Ovary (tissue), 9 donors: ENCODE data around the gene ARHGEF7. TPM values are rescaled to one million over a fixed set of nuclear protein-coding genes. Genes with fewer than 3 reads are reported as not detected.
A peak's percentile ranks its signal among the peaks of the same experiment; 100 is the strongest.
"Not testable (repeated sequence)": the region's sequence is repeated elsewhere in the genome, so short reads cannot be mapped to it uniquely, and the experiment has no call there.

Experiments
- DNase-seq, 5 donors: peaks; one replicate each; pipeline ENCODE4 v3.0.0-alpha.2; 2019 to 2020
- H3K27ac ChIP-seq, 2 donors: fragments of 200-600 bp; one replicate each; pipeline versions ENCODE4 v1.5.1 to v1.8.0; 2019 to 2022
- H3K27me3 ChIP-seq: fragments of 200-600 bp; one replicate; pipeline ENCODE4 v1.8.0; 2022
- H3K36me3 ChIP-seq: fragments of 200-600 bp; sonication (generic); one replicate; pipeline ENCODE4 v1.5.1; 2019
- H3K4me1 ChIP-seq: one replicate; pipeline ENCODE4 v1.8.1; 2013; ENCODE audit warnings: mild to moderate bottlenecking, moderate library complexity; ENCODE audit not compliant: insufficient read depth
- H3K4me3 ChIP-seq: fragments of 200-600 bp; sonication (generic); one replicate; pipeline ENCODE4 v1.5.1; 2017
- H3K9me3 ChIP-seq, 2 donors: fragments of 200-600 bp in 1 of 2; sonication (generic) in 1 of 2; one replicate each; pipeline versions ENCODE4 v1.5.1 to v1.8.1; 2013 to 2019; ENCODE audit warnings: mild to moderate bottlenecking in 1 of 2, moderate library complexity in 1 of 2
- EP300 ChIP-seq: sonication (generic); formaldehyde crosslinking; IDR thresholded peaks from one replicate; pipeline ENCODE4 v1.6.1; 2017; ENCODE audit warnings: antibody characterized with exemption
- POLR2A ChIP-seq: fragments of 450-650 bp; IDR thresholded peaks from one replicate; pipeline ENCODE4 v1.6.1; 2017; ENCODE audit warnings: antibody characterized with exemption, mild to moderate bottlenecking, moderate library complexity
- WGBS, 3 donors: extraction: QIAGEN DNeasy Blood & Tissue Kit in 1 of 3; methylation state at CpG; one replicate each; pipeline versions ENCODE4 v1.1.5 to v1.1.7; 2013 to 2017; 5-methylcytosine and 5-hydroxymethylcytosine counted together
- intact Hi-C, 4 donors: fragments of 100-400 bp; cut with DNase I; formaldehyde crosslinking; loops; one replicate each; pipeline versions ENCODE4 v1.11.0 to v1.15.1; 2022 to 2023
- polyA plus RNA-seq, 2 donors: library from polyadenylated mRNA; stranded (reverse); fragments of 200-250 nt in 1 of 2; fragments of 350-450 nt in 1 of 2; fragmentation: Illumina TruSeq in 1 of 2; extraction: RNeasy Lipid Tissue Mini Kit (QIAGEN cat#74804) in 1 of 2; gene quantifications; one replicate each; pipeline ENCODE4 v1.2.3, GENCODE V29; 2013 to 2014
- total RNA-seq, 7 donors: library from RNA; depleted of rRNA in 2 of 7; stranded (reverse); fragments of >200 nt in 2 of 7; fragmentation: NEBNext Ultra II Directional in 3 of 7; extraction: Animal tissue kit (Norgen Biotek cat#: 25700) in 3 of 7; gene quantifications; one replicate each; pipeline versions ENCODE4 v1.1.0 to v1.2.4, GENCODE V29; 2016 to 2023
- TF ChIP-seq, protein P1 (sequence below), 3 donors: fragments of 450-650 bp in 2 of 3; fragments of 200-600 bp in 1 of 3; IDR thresholded peaks; one replicate each; pipeline versions ENCODE4 v1.5.1 to v1.8.0; 2016 to 2022; ENCODE audit warnings: antibody characterized with exemption in 3 of 3, mild to moderate bottlenecking in 1 of 3
- donor health status: DM: no; HTN: no; CAD: no; lungs with moderate emphysema.
- donor health status: DM: no; HTN: no; CAD: no.
- donor health status: Bipolar disorder and iron deficiency.
- donor health status: DM: yes; HTN: yes; CAD: no.
- donor health status: DM: no; HTN: no; CAD: no.
- donor health status: DM: yes; HTN: yes; CAD: no.

ARHGEF7 gene
- total and polyA plus RNA-seq, 9 donors, result 27.6 to 58.5 (median 52.2) TPM

DNA sequence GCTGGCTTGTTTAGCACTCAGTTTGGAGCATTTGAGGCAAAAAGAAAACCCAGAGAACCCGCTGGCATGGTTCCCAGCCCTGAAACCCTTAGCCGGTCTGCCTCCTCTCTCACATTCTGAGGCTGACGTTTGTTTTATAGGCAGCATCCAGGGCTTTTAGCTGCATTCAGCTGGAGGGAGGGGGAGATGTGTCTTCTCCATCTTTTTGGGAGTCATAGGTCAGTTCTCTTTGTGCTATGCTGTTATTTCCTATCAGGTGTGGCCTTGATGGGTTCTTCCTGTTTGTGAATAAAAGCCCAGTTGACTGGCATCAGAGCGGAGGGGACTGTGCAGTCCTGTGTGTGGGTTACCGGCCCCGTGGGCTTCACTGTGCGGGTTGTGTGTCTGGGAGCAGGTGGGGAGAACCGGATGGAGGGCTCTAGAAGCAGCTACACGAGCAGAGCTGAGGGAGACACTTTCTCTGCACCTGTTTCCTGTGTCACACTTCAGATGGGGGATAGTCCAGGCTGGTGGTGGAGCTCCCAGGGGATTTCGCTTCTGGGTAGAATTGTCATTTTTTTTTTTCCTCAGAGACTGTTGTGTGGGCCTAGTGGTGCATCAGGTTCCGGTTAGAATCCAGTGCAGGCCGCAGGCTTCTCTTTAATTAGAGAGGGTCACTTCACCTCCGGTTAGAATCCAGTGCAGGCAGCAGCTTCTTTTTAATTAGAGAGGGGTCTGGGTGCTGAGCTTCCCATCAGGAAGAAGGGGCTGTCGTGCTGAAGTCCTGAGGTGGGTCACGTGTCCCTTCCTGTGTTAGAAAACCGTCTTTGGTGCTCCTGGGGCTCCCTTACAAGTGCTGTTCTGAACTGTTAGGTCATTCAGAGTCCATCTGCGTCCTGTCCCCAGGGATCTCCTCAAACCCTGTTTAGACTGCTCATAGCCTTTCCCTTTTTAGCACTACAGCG is 69.6 kb downstream of the ARHGEF7 start:
- Histone ChIP-seq H3K27ac (no peak overlapping the region), H3K4me1 (peaks cover 19% of the 10 kb centered on the region), H3K27me3 (no peaks in the 10 kb centered on the region), H3K36me3 (no peaks in the 10 kb centered on the region), H3K4me3 (no peak overlapping the region), H3K9me3 (no peaks in the 10 kb centered on the region)
- TF ChIP-seq, protein P1, sequence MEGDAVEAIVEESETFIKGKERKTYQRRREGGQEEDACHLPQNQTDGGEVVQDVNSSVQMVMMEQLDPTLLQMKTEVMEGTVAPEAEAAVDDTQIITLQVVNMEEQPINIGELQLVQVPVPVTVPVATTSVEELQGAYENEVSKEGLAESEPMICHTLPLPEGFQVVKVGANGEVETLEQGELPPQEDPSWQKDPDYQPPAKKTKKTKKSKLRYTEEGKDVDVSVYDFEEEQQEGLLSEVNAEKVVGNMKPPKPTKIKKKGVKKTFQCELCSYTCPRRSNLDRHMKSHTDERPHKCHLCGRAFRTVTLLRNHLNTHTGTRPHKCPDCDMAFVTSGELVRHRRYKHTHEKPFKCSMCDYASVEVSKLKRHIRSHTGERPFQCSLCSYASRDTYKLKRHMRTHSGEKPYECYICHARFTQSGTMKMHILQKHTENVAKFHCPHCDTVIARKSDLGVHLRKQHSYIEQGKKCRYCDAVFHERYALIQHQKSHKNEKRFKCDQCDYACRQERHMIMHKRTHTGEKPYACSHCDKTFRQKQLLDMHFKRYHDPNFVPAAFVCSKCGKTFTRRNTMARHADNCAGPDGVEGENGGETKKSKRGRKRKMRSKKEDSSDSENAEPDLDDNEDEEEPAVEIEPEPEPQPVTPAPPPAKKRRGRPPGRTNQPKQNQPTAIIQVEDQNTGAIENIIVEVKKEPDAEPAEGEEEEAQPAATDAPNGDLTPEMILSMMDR (IDR thresholded peaks at IDR 0.05), result no peak
- no peak for TF ChIP-seq POLR2A
- no peak for TF ChIP-seq EP300
- intact Hi-C loops, result no loop called here
- WGBS, 3 donors, result 59 to 69% (median 65%) methylated on average over 18 of the region's 18 CpGs
- peak in 3 of 5 donors; percentile 47 to 59 (median 53) for DNase-seq

DNA sequence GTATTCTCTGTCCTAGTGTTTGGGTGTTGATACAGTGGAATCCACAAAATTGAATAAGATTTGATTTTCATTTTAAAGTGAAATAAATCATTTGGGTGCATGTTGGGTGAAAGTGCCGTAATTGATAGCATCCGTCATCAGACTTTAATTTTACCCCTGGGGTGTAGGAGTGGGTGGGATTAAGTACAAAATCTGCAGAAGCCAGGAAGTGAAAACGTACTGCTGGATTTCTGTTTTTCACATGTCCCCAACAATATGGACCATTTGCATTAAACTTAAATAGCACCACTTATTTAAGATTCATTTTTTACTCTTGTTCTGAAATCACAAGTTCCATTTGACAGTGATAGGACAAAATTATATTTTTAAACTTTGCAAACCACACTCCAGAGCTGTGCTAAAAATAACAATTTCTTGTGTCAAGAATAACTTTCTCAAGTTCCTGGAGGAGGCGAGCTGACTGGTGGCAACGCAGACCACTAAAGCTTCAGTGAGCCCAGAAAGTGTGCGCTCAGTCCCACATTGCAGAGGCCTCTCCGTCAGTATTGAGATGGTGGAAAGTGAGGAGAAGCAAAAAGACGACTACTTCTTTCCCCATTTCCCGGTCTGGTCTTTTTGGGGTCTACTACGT is 71.3 kb downstream of the ARHGEF7 start:
- no peak for DNase-seq
- peaks cover 18% of the 10 kb centered on the region for H3K4me1 ChIP-seq
- intact Hi-C loops, result no loop called here

DNA sequence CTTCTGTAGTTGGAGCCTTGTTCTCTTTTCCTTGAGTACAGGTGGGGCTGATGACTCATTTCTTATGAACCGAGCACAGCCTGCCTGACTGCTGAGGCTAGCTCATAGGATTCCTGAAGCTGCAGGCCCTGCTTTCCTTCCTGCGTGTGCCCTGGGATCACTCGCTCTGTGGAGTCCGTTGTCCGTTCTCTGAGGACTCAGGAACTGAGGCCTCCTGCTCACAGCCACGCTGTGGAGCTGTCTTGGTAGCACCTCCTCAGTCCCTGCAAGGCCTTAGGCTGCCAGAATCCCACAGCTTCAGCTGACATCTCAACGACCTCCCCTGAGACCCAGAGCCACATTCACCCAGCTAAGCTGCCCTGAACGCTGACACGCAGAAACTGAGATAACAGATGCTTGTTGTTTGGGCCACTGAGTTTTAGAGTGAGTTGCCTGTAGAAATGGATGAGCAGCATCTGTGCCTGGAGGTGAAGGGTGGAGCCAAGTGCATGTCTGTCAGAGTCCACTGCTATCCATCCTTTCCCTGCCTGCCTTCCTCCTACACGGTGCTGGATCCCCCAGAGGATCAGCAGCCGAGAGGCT is 72.9 kb downstream of the ARHGEF7 start:
- Histone ChIP-seq H3K27me3 (no peaks in the 10 kb centered on the region), H3K4me3 (no peak overlapping the region), H3K9me3 (no peaks in the 10 kb centered on the region), H3K4me1 (peaks cover 18% of the 10 kb centered on the region), H3K36me3 (no peaks in the 10 kb centered on the region), H3K27ac (no peak overlapping the region)
- TF ChIP-seq EP300, result no peak
- TF ChIP-seq, protein P1 (IDR thresholded peaks at IDR 0.05), result no peak
- TF ChIP-seq POLR2A, result no peak
- no peak for DNase-seq
- intact Hi-C loops, result no loop called here
- 18 to 23% (median 19%) methylated on average over 11 of the region's 11 CpGs for WGBS, 3 donors

More for the DNA sequence above, 71.3 kb downstream of the ARHGEF7 start:
- WGBS, 3 donors, result 88 to 94% (median 92%) methylated on average over 10 of the region's 10 CpGs
- Histone ChIP-seq H3K9me3 (no peaks in the 10 kb centered on the region), H3K27ac (no peak overlapping the region), H3K4me3 (no peak overlapping the region), H3K27me3 (no peaks in the 10 kb centered on the region), H3K36me3 (no peaks in the 10 kb centered on the region)
- TF ChIP-seq POLR2A (no peak), EP300 (no peak)
- TF ChIP-seq, protein P1 (IDR thresholded peaks at IDR 0.05), result no peak

DNA sequence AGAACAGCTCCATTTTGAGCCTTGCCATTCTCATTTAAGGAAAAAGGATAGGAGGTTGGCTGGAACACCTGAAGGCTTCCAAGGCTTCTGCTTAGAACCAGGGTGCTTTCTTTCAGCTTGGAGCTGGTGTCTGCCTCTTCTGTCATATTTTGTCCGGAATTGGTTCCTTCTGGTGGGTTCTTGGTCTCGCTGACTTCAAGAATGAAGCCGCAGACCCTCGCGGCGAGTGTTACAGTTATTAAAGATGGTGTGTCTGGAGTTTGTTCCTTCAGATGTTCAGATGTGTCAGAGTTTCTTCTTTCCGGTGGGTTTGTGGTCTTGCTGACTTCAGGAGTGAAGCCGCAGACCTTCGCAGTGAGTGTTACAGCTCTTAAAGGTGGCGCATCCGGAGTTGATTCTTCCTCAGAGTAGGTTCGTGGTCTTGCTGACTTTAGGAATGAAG is 74.0 kb downstream of the ARHGEF7 start:
- H3K4me3 ChIP-seq, H3K9me3 ChIP-seq, DNase-seq, H3K27ac ChIP-seq, intact Hi-C loops, H3K36me3 ChIP-seq, H3K27me3 ChIP-seq: not testable (repeated sequence)
- peaks cover 15% of the 10 kb centered on the region for H3K4me1 ChIP-seq
- 93 to 97% (median 94%) methylated on average over 12 of the region's 12 CpGs for WGBS, 3 donors

DNA sequence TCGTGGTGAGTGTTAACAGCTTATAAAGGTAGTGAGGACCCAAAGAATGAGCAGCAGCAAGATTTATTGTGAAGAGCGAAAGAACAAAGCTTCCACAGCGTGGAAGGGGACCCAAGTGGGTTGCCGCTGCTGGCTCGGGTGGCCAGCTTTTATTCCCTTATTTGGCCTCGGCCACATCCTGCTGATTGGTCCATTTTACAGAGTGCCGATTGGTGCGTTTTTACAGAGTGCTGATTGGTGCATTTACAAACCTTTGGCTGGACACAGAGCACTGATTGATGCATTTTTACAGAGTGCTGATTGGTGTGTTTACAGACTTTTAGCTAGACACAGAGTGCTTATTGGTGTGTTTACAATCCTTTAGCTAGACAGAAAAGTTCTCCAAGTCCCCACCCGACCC is 74.4 kb downstream of the ARHGEF7 start:
- intact Hi-C loops, H3K4me3 ChIP-seq, H3K9me3 ChIP-seq, H3K36me3 ChIP-seq, H3K27ac ChIP-seq, H3K27me3 ChIP-seq, DNase-seq: not testable (repeated sequence)
- peaks cover 11% of the 10 kb centered on the region for H3K4me1 ChIP-seq
- 93 to 94% (median 93%) methylated on average over 9 of the region's 9 CpGs for WGBS, 3 donors

DNA sequence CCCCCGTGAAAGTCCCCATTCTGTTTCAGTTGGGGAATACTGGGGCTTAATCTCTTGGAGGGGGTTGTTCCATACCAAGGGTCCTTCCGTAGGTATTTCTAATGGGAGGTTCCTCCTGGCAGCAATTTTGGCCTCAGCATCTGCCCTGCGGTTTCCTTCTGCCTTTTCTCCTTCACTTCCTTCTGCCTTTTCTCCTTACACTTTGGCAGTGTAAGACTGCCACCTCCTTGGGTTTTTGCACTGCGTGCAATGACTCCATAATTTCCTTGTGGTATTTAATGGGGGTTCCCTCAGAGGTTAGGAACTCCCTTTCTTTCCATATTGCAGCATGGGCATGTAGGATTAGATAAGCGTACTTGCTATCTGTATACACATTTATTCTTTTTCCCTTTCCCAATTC is 78.1 kb downstream of the ARHGEF7 start:
- H3K4me1 ChIP-seq, H3K9me3 ChIP-seq, DNase-seq, intact Hi-C loops, H3K4me3 ChIP-seq, H3K36me3 ChIP-seq, H3K27me3 ChIP-seq, H3K27ac ChIP-seq: not testable (repeated sequence)
- WGBS, 3 donors, result 86 to 96% (median 93%) methylated on average over 5 of the region's 5 CpGs

DNA sequence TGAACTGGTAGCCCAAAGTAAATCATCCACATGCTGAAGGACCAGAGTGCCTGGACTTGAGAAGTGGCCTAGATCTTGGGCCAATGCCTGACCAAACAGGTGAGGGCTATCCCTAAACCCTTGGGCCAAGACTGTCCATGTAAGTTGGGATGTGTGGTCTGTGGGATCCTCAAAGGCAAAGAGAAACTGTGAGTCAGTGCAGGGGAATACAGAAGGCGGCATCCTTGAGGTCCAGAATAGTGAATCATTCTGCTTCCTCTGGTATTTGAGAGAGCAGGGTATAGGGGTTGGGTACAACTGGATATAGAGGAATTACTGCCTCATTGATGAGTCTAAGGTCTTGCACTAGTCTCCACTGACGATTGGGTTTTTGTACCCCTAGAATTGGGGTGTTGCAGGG is 79.5 kb downstream of the ARHGEF7 start:
- H3K9me3 ChIP-seq, H3K4me3 ChIP-seq, H3K4me1 ChIP-seq, H3K27ac ChIP-seq, DNase-seq, H3K36me3 ChIP-seq, intact Hi-C loops, H3K27me3 ChIP-seq: not testable (repeated sequence)
- 75 to 95% (median 91%) methylated on average over 2 of the region's 2 CpGs for WGBS, 3 donors
